HepG2 (cell line): ENCODE results near the gene ZNF829. TPM values are rescaled to one million over a fixed set of nuclear protein-coding genes. Genes with fewer than 3 reads are reported as not detected.

Experiments
- ARNT2 ChIP-seq: sonication (generic); formaldehyde crosslinking; IDR thresholded peaks from 2 replicates; pipeline ENCODE4 v1.8.0; 2022; ENCODE audit warnings: mild to moderate bottlenecking, low read depth, missing genetic modification reagents, moderate library complexity
- CREM ChIP-seq, 2 experiments: sonication (generic) in 1 of 2; formaldehyde crosslinking in 1 of 2; IDR thresholded peaks; 2 replicates each; pipeline versions ENCODE4 v1.4.0 to v1.6.1; 2016 to 2020; ENCODE audit warnings: antibody characterized with exemption in 1 of 2, mild to moderate bottlenecking in 1 of 2, missing genetic modification reagents in 1 of 2
- ELF1 ChIP-seq: sonication (generic); formaldehyde crosslinking; IDR thresholded peaks from 2 replicates; pipeline ENCODE4 v1.4.0; 2020; ENCODE audit warnings: missing genetic modification reagents
- KAT7 ChIP-seq: IDR thresholded peaks from 2 replicates; pipeline ENCODE4 v1.6.1; 2018; ENCODE audit warnings: borderline replicate concordance, missing compliant biosample characterization
- ZKSCAN5 ChIP-seq: sonication (generic); formaldehyde crosslinking; IDR thresholded peaks from 2 replicates; pipeline ENCODE4 v1.5.1; 2020; ENCODE audit warnings: mild to moderate bottlenecking, missing genetic modification reagents
- ZMAT3 ChIP-seq: sonication (generic); formaldehyde crosslinking; conservative IDR thresholded peaks from 2 replicates; pipeline ENCODE4 v1.7.0; 2021; ENCODE audit warnings: missing genetic modification reagents
- polyA plus RNA-seq, 8 experiments: library from polyadenylated mRNA; depleted of rRNA in 3 of 8; stranded (reverse) in 7 of 8; unstranded in 1 of 8; fragments of >200 nt; fragmentation: Illumina TruSeq in 4 of 8; extraction: Trizol in 4 of 8; gene quantifications; 2 replicates each; pipeline versions ENCODE4 v1.2.1 to v1.2.3, GENCODE V29; 2011 to 2016; ENCODE audit warnings: low read depth in 4 of 8, missing spikeins in 1 of 8, mixed read lengths in 1 of 8; ENCODE audit not compliant: insufficient read depth in 1 of 8
- total RNA-seq, 5 experiments: library from RNA; depleted of rRNA; stranded (reverse); fragments of >200 nt; fragmentation: Illumina TruSeq; extraction: Trizol; gene quantifications; 2 replicates each; pipeline ENCODE4 v1.2.3, GENCODE V29; 2016; ENCODE audit warnings: low read depth in 1 of 5
- TF ChIP-seq, protein P1 (sequence below): sonication (generic); formaldehyde crosslinking; IDR thresholded peaks from 2 replicates; pipeline ENCODE4 v1.4.0; 2020; ENCODE audit warnings: low read depth, mild to moderate bottlenecking, missing genetic modification reagents
- TF ChIP-seq, protein P2 (sequence below): sonication (generic); formaldehyde crosslinking; IDR thresholded peaks from 2 replicates; pipeline ENCODE4 v1.4.0; 2020; ENCODE audit warnings: missing genetic modification reagents, mild to moderate bottlenecking, borderline replicate concordance
- TF ChIP-seq, protein P3 (sequence below): sonication (generic); formaldehyde crosslinking; IDR thresholded peaks from 2 replicates; pipeline ENCODE4 v1.5.1; 2020; ENCODE audit warnings: missing genetic modification reagents, mild to moderate bottlenecking, borderline replicate concordance
- TF ChIP-seq, protein P4 (sequence below): sonication (generic); formaldehyde crosslinking; IDR thresholded peaks from 2 replicates; pipeline ENCODE4 v1.8.0; 2023; ENCODE audit warnings: mild to moderate bottlenecking, missing genetic modification reagents
- TF ChIP-seq, protein P5 (sequence below): sonication (generic); formaldehyde crosslinking; IDR thresholded peaks from 2 replicates; pipeline ENCODE4 v1.9.0; 2021; ENCODE audit warnings: missing genetic modification reagents, borderline replicate concordance
- TF ChIP-seq, protein P6 (sequence below): sonication (generic); formaldehyde crosslinking; IDR thresholded peaks from 2 replicates; pipeline ENCODE4 v1.5.0; 2020; ENCODE audit warnings: mild to moderate bottlenecking, missing genetic modification reagents, borderline replicate concordance

ZNF829 gene
- total and polyA plus RNA-seq, 2 of the 13 experiments (the other 11 are each of a cell fraction or from before 2014, with no cell fraction given), result 0.15 to 0.86 TPM

DNA sequence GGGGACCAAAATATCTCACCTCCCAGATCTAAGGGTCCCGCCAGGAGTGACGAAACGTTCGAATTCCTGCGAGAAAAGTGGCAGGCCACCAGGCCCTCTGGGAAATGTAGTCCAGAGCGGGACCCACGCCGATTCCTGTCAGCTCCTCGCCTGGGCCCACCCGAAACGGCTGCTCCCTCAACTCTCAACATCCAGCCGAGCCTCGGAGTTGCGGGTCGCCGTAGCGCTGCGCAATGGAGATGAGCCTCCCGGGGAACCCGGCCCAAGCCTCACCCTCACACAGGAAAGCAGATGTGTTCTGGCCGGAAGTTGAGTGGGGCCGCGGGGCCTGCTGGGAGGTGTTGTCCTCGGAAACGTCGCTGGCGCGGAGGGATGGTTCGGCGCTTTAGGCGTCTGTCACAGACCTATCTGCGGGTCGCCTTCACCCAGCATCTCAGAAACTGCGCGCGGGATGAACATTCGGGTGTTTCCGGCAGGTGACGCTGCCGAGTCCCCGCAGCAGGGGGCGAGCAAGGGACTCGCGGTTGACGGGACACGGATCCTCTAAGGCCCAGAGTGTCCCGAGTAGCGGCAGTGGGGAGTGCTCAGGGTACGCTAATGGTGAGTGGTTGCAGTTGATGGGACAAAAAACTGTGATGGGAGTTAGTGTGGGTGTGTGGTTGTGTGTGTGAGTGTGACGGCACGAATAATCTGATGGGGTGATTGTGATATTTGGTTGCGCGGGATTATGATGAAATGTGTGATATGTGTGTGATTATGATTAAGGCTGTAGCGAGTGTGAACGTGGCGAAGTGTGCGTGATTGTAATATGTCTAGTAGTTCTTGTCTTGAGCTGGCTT lies at the start of gene ZNF829, which contains the start of gene ZNF568 (continued):
- TF ChIP-seq, protein P1, sequence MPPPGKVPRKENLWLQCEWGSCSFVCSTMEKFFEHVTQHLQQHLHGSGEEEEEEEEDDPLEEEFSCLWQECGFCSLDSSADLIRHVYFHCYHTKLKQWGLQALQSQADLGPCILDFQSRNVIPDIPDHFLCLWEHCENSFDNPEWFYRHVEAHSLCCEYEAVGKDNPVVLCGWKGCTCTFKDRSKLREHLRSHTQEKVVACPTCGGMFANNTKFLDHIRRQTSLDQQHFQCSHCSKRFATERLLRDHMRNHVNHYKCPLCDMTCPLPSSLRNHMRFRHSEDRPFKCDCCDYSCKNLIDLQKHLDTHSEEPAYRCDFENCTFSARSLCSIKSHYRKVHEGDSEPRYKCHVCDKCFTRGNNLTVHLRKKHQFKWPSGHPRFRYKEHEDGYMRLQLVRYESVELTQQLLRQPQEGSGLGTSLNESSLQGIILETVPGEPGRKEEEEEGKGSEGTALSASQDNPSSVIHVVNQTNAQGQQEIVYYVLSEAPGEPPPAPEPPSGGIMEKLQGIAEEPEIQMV (CRISPR knock-in tag), result no peak
- TF ChIP-seq, protein P2, sequence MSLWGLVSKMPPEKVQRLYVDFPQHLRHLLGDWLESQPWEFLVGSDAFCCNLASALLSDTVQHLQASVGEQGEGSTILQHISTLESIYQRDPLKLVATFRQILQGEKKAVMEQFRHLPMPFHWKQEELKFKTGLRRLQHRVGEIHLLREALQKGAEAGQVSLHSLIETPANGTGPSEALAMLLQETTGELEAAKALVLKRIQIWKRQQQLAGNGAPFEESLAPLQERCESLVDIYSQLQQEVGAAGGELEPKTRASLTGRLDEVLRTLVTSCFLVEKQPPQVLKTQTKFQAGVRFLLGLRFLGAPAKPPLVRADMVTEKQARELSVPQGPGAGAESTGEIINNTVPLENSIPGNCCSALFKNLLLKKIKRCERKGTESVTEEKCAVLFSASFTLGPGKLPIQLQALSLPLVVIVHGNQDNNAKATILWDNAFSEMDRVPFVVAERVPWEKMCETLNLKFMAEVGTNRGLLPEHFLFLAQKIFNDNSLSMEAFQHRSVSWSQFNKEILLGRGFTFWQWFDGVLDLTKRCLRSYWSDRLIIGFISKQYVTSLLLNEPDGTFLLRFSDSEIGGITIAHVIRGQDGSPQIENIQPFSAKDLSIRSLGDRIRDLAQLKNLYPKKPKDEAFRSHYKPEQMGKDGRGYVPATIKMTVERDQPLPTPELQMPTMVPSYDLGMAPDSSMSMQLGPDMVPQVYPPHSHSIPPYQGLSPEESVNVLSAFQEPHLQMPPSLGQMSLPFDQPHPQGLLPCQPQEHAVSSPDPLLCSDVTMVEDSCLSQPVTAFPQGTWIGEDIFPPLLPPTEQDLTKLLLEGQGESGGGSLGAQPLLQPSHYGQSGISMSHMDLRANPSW (CRISPR knock-in tag), result no peak
- TF ChIP-seq CREM (IDR thresholded peaks at IDR 0.05), result peak; percentile 83
- TF ChIP-seq CREM (CRISPR knock-in tag; IDR thresholded peaks at IDR 0.05), result no peak
- TF ChIP-seq ZKSCAN5 (CRISPR knock-in tag), result no peak
- TF ChIP-seq KAT7 (CRISPR knock-in tag), result no peak
- TF ChIP-seq, protein P3, sequence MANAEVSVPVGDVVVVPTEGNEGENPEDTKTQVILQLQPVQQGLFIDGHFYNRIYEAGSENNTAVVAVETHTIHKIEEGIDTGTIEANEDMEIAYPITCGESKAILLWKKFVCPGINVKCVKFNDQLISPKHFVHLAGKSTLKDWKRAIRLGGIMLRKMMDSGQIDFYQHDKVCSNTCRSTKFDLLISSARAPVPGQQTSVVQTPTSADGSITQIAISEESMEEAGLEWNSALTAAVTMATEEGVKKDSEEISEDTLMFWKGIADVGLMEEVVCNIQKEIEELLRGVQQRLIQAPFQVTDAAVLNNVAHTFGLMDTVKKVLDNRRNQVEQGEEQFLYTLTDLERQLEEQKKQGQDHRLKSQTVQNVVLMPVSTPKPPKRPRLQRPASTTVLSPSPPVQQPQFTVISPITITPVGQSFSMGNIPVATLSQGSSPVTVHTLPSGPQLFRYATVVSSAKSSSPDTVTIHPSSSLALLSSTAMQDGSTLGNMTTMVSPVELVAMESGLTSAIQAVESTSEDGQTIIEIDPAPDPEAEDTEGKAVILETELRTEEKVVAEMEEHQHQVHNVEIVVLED (CRISPR knock-in tag), result peak; percentile 33; the same call in 1 of the 2 replicates
- TF ChIP-seq, protein P4, sequence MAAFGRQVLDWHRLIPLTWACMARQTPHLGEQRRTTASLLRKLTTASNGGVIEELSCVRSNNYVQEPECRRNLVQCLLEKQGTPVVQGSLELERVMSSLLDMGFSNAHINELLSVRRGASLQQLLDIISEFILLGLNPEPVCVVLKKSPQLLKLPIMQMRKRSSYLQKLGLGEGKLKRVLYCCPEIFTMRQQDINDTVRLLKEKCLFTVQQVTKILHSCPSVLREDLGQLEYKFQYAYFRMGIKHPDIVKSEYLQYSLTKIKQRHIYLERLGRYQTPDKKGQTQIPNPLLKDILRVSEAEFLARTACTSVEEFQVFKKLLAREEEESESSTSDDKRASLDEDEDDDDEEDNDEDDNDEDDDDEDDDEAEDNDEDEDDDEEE (CRISPR knock-in tag), result no peak
- no peak for TF ChIP-seq ARNT2 (CRISPR knock-in tag)
- TF ChIP-seq, protein P5, sequence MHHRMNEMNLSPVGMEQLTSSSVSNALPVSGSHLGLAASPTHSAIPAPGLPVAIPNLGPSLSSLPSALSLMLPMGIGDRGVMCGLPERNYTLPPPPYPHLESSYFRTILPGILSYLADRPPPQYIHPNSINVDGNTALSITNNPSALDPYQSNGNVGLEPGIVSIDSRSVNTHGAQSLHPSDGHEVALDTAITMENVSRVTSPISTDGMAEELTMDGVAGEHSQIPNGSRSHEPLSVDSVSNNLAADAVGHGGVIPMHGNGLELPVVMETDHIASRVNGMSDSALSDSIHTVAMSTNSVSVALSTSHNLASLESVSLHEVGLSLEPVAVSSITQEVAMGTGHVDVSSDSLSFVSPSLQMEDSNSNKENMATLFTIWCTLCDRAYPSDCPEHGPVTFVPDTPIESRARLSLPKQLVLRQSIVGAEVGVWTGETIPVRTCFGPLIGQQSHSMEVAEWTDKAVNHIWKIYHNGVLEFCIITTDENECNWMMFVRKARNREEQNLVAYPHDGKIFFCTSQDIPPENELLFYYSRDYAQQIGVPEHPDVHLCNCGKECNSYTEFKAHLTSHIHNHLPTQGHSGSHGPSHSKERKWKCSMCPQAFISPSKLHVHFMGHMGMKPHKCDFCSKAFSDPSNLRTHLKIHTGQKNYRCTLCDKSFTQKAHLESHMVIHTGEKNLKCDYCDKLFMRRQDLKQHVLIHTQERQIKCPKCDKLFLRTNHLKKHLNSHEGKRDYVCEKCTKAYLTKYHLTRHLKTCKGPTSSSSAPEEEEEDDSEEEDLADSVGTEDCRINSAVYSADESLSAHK, result no peak
- TF ChIP-seq, protein P6, sequence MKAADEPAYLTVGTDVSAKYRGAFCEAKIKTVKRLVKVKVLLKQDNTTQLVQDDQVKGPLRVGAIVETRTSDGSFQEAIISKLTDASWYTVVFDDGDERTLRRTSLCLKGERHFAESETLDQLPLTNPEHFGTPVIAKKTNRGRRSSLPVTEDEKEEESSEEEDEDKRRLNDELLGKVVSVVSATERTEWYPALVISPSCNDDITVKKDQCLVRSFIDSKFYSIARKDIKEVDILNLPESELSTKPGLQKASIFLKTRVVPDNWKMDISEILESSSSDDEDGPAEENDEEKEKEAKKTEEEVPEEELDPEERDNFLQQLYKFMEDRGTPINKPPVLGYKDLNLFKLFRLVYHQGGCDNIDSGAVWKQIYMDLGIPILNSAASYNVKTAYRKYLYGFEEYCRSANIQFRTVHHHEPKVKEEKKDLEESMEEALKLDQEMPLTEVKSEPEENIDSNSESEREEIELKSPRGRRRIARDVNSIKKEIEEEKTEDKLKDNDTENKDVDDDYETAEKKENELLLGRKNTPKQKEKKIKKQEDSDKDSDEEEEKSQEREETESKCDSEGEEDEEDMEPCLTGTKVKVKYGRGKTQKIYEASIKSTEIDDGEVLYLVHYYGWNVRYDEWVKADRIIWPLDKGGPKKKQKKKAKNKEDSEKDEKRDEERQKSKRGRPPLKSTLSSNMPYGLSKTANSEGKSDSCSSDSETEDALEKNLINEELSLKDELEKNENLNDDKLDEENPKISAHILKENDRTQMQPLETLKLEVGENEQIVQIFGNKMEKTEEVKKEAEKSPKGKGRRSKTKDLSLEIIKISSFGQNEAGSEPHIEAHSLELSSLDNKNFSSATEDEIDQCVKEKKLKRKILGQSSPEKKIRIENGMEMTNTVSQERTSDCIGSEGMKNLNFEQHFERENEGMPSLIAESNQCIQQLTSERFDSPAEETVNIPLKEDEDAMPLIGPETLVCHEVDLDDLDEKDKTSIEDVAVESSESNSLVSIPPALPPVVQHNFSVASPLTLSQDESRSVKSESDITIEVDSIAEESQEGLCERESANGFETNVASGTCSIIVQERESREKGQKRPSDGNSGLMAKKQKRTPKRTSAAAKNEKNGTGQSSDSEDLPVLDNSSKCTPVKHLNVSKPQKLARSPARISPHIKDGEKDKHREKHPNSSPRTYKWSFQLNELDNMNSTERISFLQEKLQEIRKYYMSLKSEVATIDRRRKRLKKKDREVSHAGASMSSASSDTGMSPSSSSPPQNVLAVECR (CRISPR knock-in tag), result peak; percentile 84; the same call in 1 of the 2 replicates
- TF ChIP-seq ELF1 (CRISPR knock-in tag), result peak; percentile 56; the same call in 1 of the 2 replicates
- TF ChIP-seq ZMAT3 (CRISPR knock-in tag), result no peak
